Uterus (tissue), 4 donors: Measurements from ENCODE around the gene EFNA4. TPM values are rescaled to one million over a fixed set of nuclear protein-coding genes. Genes with fewer than 3 reads are reported as not detected.

Source experiments
- DNase-seq, 2 donors: peaks; one replicate each; pipeline ENCODE4 v3.0.0-alpha.2; 2019 to 2020
- H3K27ac ChIP-seq, 2 donors: fragments of 200-600 bp; sonication (generic); 1 replicate in 1 of 2; 2 replicates in 1 of 2; pipeline ENCODE4 v1.5.1; 2016 to 2018
- H3K27me3 ChIP-seq, 2 donors: fragments of 200-600 bp; sonication (generic); one replicate each; pipeline ENCODE4 v1.5.1; 2018 to 2019; ENCODE audit warnings: control low read depth in 1 of 2
- H3K36me3 ChIP-seq, 2 donors: fragments of 200-600 bp; sonication (generic); one replicate each; pipeline ENCODE4 v1.5.1; 2019; ENCODE audit warnings: control low read depth in 1 of 2
- H3K4me1 ChIP-seq, 2 donors: fragments of 200-600 bp; sonication (generic); one replicate each; pipeline ENCODE4 v1.5.1; 2018 to 2019; ENCODE audit warnings: control low read depth in 1 of 2
- H3K4me3 ChIP-seq, 2 donors: fragments of 200-600 bp; sonication (generic); 1 replicate in 1 of 2; 2 replicates in 1 of 2; pipeline ENCODE4 v1.5.1; 2018 to 2019; ENCODE audit warnings: mild to moderate bottlenecking in 1 of 2
- H3K9me3 ChIP-seq, 2 donors: fragments of 200-600 bp; sonication (generic); one replicate each; pipeline ENCODE4 v1.5.1; 2019; ENCODE audit warnings: control low read depth in 1 of 2
- POLR2A ChIP-seq, 2 donors: fragments of 450-650 bp; IDR thresholded peaks; one replicate each; pipeline ENCODE4 v1.6.1; 2016; ENCODE audit warnings: antibody characterized with exemption in 2 of 2, mild to moderate bottlenecking in 1 of 2, moderate library complexity in 1 of 2
- intact Hi-C: fragments of 100-400 bp; cut with DNase I; formaldehyde crosslinking; loops from one replicate; pipeline ENCODE4 v1.15.1; 2023; ENCODE audit warnings: low total_unique reads
- total RNA-seq, 4 donors: library from RNA; depleted of rRNA in 3 of 4; stranded (reverse); fragments of >200 nt in 3 of 4; gene quantifications; one replicate each; pipeline versions ENCODE4 v1.1.0 to v1.2.4, GENCODE V29; 2014 to 2023
- TF ChIP-seq, protein P1 (sequence below), 4 experiments: fragments of 200-600 bp in 2 of 4; fragments of 450-650 bp in 2 of 4; sonication (generic) in 2 of 4; IDR thresholded peaks; one replicate each; pipeline ENCODE4 v1.5.1; 2016 to 2019; ENCODE audit warnings: antibody characterized with exemption in 4 of 4, mild to moderate bottlenecking in 2 of 4, moderate library complexity in 1 of 4
- donor health status: DM: yes; HTN: yes; CAD: no.

EFNA4 gene
- total RNA-seq, 4 donors from 2014 or later, result 8.0 to 8.4 TPM; not detected in 2

DNA sequence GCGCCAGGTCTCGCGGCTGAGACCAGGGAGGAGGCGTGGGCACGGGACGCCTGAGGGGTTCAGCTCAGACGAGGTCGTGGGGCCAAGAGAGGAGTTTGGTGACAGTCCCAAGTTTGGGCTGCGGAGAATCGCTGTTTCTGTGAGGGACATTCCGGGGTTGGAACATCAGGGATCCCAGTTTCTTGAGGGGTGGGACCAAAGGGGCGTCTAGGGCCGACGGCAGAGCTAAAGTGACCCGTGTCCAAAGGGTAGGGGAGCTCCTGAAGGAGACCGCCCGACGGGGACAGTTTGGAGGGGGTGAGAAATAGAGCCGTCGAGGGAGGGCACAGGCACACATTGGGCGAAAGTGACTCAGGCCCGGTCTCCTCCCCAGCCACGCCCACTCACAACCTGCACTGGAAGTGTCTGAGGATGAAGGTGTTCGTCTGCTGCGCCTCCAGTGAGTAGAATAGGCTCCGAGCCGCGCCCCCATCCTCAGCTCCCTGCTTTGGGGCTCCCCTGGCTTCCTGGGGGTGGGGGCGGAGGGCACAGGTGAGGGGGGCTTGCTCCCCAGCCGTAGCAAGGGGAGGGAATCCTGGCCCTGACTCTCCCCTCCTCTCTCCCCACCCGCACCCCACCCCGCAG, 22.1 kb downstream of the EFNA4 start:
- Histone ChIP-seq H3K4me1 (peaks cover under 1 to 26% of the 10 kb centered on the region in 2 donors), H3K27me3 (peaks cover 30 to 34% of the 10 kb centered on the region in 2 donors), H3K36me3 (no peaks in the 10 kb centered on the region), H3K9me3 (no peaks in the 10 kb centered on the region), H3K27ac (peak overlapping the region; percentile 84 to 91), H3K4me3 (peak overlapping the region; percentile 60 to 74)
- peak; percentile 64 to 76 for DNase-seq
- TF ChIP-seq, protein P1, sequence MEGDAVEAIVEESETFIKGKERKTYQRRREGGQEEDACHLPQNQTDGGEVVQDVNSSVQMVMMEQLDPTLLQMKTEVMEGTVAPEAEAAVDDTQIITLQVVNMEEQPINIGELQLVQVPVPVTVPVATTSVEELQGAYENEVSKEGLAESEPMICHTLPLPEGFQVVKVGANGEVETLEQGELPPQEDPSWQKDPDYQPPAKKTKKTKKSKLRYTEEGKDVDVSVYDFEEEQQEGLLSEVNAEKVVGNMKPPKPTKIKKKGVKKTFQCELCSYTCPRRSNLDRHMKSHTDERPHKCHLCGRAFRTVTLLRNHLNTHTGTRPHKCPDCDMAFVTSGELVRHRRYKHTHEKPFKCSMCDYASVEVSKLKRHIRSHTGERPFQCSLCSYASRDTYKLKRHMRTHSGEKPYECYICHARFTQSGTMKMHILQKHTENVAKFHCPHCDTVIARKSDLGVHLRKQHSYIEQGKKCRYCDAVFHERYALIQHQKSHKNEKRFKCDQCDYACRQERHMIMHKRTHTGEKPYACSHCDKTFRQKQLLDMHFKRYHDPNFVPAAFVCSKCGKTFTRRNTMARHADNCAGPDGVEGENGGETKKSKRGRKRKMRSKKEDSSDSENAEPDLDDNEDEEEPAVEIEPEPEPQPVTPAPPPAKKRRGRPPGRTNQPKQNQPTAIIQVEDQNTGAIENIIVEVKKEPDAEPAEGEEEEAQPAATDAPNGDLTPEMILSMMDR (IDR thresholded peaks at IDR 0.05), result no peak
- no peak for TF ChIP-seq POLR2A (IDR thresholded peaks at IDR 0.05)
- intact Hi-C loops, result no loop called here

DNA sequence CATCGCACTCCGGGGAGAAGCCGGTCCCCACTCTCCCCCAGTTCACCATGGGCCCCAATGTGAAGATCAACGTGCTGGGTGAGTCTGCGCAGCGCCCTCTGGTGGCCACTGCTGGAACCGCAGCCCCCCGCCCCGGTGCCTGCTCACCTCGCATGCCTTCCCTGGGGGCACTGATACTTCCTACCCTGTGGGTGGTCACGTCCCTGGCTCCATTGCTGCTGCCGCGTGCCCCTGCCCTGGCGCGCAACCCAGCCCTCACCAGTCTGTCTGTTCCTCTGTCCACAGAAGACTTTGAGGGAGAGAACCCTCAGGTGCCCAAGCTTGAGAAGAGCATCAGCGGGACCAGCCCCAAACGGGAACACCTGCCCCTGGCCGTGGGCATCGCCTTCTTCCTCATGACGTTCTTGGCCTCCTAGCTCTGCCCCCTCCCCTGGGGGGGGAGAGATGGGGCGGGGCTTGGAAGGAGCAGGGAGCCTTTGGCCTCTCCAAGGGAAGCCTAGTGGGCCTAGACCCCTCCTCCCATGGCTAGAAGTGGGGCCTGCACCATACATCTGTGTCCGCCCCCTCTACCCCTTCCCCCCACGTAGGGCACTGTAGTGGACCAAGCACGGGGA, 22.7 kb downstream of the EFNA4 start:
- Histone ChIP-seq H3K4me1 (peaks cover 0 to 21% of the 10 kb centered on the region in 2 donors), H3K27ac (no peak overlapping the region), H3K36me3 (no peaks in the 10 kb centered on the region), H3K9me3 (no peaks in the 10 kb centered on the region), H3K27me3 (peaks cover 24 to 28% of the 10 kb centered on the region in 2 donors), H3K4me3 (peak overlapping the region in 1 of 2 donors; percentile 60)
- DNase-seq, result peak; percentile 72 to 75
- TF ChIP-seq, protein P1 (IDR thresholded peaks at IDR 0.05), result peak; percentile 88 to 100 (median 94)
- no peak for TF ChIP-seq POLR2A (IDR thresholded peaks at IDR 0.05)
- intact Hi-C loops, result no loop called here

DNA sequence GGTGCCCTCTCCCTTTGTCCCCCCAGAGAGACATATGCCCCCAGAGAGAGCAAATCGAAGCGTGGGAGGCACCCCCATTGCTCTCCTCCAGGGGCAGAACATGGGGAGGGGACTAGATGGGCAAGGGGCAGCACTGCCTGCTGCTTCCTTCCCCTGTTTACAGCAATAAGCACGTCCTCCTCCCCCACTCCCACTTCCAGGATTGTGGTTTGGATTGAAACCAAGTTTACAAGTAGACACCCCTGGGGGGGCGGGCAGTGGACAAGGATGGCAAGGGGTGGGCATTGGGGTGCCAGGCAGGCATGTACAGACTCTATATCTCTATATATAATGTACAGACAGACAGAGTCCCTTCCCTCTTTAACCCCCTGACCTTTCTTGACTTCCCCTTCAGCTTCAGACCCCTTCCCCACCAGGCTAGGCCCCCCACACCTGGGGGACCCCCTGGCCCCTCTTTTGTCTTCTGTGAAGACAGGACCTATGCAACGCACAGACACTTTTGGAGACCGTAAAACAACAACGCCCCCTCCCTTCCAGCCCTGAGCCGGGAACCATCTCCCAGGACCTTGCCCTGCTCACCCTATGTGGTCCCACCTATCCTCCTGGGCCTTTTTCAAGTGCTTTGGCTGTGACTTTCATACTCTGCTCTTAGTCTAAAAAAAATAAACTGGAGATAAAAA, 23.5 kb downstream of the EFNA4 start:
- intact Hi-C loops, result no loop called here
- H3K27ac ChIP-seq, result no peak overlapping the region

DNA sequence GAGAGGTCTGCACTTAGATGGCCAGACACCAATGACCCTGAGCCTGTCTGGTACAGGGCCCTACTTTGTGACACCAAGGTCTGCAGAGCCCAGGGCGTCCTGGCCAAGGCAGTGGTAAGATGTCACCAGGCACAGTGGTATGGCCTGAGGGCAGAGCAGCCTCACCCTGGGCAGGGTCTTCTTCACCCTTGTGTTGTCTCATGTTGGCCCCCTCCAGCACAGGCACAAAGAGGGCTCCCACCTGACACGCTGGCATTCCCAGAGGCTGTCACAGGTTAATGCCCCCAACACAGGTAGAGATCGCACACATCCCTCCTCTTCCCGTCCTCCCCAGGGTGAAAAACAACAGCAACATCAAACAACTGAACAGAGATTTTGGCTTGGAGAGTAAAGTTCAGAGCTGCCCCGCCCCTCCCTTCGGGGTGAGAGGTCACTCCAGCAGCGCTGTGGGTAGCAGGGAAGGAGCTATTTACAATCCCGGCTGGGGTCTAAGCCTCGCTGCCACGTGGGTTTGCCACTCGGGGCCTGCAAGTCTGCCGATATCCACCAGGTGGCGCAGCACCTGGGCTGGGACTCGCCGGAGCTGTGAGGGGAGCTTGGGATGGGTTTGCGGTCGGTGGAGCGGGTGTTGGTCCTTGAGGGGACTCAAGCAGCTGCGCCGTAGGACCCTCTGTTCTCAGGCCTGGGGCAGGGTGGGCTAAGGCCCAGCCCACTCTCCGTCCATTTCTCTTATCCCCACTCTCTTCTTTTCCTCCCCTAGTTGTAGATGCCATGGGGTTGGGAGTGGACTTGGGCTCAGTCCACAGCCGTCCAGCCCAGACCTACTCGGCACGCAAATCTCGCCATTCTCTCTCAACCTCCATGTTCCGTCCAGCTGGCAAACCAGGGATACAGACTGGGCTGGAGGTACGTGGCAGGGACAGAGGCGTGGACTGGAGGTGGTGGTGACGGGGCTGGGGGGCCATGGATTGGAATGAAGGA, 27.8 kb downstream of the EFNA4 start:
- Histone ChIP-seq H3K4me3 (no peak overlapping the region), H3K9me3 (no peaks in the 10 kb centered on the region), H3K4me1 (peaks cover 4 to 5% of the 10 kb centered on the region in 2 donors), H3K27me3 (no peaks in the 10 kb centered on the region), H3K27ac (no peak overlapping the region), H3K36me3 (no peaks in the 10 kb centered on the region)
- no peak for TF ChIP-seq POLR2A (IDR thresholded peaks at IDR 0.05)
- TF ChIP-seq, protein P1 (IDR thresholded peaks at IDR 0.05), result peak; percentile 93 to 97 (median 95)
- intact Hi-C loops, result loop anchor here (2.0 kb wide), 1 partner anchor 79 kb away; no protein-coding TSS in a partner anchor
- peak; percentile 77 to 80 for DNase-seq

More for the DNA sequence above, 23.5 kb downstream of the EFNA4 start:
- H3K4me1 ChIP-seq, result peaks cover 0 to 13% of the 10 kb centered on the region in 2 donors
- H3K9me3 ChIP-seq, result no peaks in the 10 kb centered on the region
- no peak overlapping the region for H3K4me3 ChIP-seq
- H3K36me3 ChIP-seq, result no peaks in the 10 kb centered on the region
- no peak for DNase-seq
- H3K27me3 ChIP-seq, result peaks cover 18 to 23% of the 10 kb centered on the region in 2 donors
- no peak for TF ChIP-seq POLR2A (IDR thresholded peaks at IDR 0.05)
- TF ChIP-seq, protein P1 (IDR thresholded peaks at IDR 0.05), result no peak
